CD14-positive monocyte (primary cell): ENCODE data around the gene NEURL4. TPM values are rescaled to one million over a fixed set of nuclear protein-coding genes. Genes with fewer than 3 reads are reported as not detected.

Source experiments
- DNase-seq, 3 donors: peaks; one replicate each; pipeline ENCODE4 v3.0.0-alpha.2; 2011 to 2022
- H2AFZ ChIP-seq: 2 replicates; pipeline ENCODE4 v1.6.0; 2012; ENCODE audit warnings: mild to moderate bottlenecking, low read depth, low read length, inconsistent platforms; ENCODE audit not compliant: insufficient read depth, poor library complexity, severe bottlenecking
- H3K27ac ChIP-seq, 2 donors: 1 replicate in 1 of 2; 2 replicates in 1 of 2; pipeline ENCODE4 v1.5.1; 2012 to 2013; ENCODE audit warnings: low read length in 2 of 2, control low read depth in 1 of 2, inconsistent platforms in 1 of 2, low read depth in 1 of 2, mild to moderate bottlenecking in 1 of 2
- H3K27me3 ChIP-seq, 2 donors: one replicate each; pipeline versions ENCODE4 v1.6.0 to v1.6.1; 2011 to 2013; ENCODE audit warnings: low read length in 2 of 2; ENCODE audit not compliant: control insufficient read depth in 2 of 2, insufficient read depth in 2 of 2
- H3K36me3 ChIP-seq, 2 donors: replicated peaks in 1 of 2; 1 replicate in 1 of 2; 2 replicates in 1 of 2; pipeline versions ENCODE4 v1.5.1 to v1.6.1; 2012 to 2013; ENCODE audit warnings: low read length in 2 of 2, control low read depth in 1 of 2, inconsistent platforms in 1 of 2, mild to moderate bottlenecking in 1 of 2; ENCODE audit not compliant: insufficient read depth in 2 of 2, control insufficient read depth in 1 of 2
- H3K4me1 ChIP-seq, 2 donors: 1 replicate in 1 of 2; 2 replicates in 1 of 2; pipeline versions ENCODE4 v1.5.1 to v1.6.1; 2012 to 2013; ENCODE audit warnings: low read length in 2 of 2, control low read depth in 1 of 2, inconsistent platforms in 1 of 2, mild to moderate bottlenecking in 1 of 2, moderate library complexity in 1 of 2; ENCODE audit not compliant: insufficient read depth in 2 of 2, control insufficient read depth in 1 of 2
- H3K4me2 ChIP-seq: replicated peaks from 2 replicates; pipeline ENCODE3; 2012; ENCODE audit warnings: low read length, moderate library complexity, mild to moderate bottlenecking; ENCODE audit not compliant: poor library complexity, severe bottlenecking; ENCODE audit errors: extremely low read depth
- H3K4me3 ChIP-seq, 3 experiments: fragments of 200-600 bp in 1 of 3; sonication (generic) in 1 of 3; replicated peaks in 1 of 3; 1 replicate in 2 of 3; 2 replicates in 1 of 3; pipeline ENCODE4 v1.5.1; 2011 to 2013; ENCODE audit warnings: low read length in 3 of 3, mild to moderate bottlenecking in 3 of 3, control low read depth in 2 of 3, low read depth in 2 of 3, inconsistent platforms in 1 of 3, moderate library complexity in 1 of 3
- H3K79me2 ChIP-seq: 2 replicates; pipeline ENCODE4 v1.6.0; 2012; ENCODE audit warnings: mild to moderate bottlenecking, control low read depth, inconsistent platforms, low read length, moderate library complexity; ENCODE audit not compliant: insufficient read depth
- H3K9ac ChIP-seq: 2 replicates; pipeline ENCODE4 v1.6.0; 2017; ENCODE audit warnings: low read length, mild to moderate bottlenecking; ENCODE audit not compliant: insufficient read depth, poor library complexity, severe bottlenecking
- H3K9me3 ChIP-seq, 2 donors: replicated peaks in 1 of 2; 1 replicate in 1 of 2; 2 replicates in 1 of 2; pipeline versions ENCODE4 v1.5.1 to v1.6.1; 2012 to 2013; ENCODE audit warnings: low read length in 2 of 2, control low read depth in 1 of 2; ENCODE audit not compliant: control insufficient read depth in 1 of 2, insufficient read depth in 1 of 2
- H4K20me1 ChIP-seq: 2 replicates; pipeline ENCODE4 v1.6.0; 2012; ENCODE audit warnings: mild to moderate bottlenecking, low read length, control low read depth, moderate library complexity; ENCODE audit not compliant: insufficient read depth
- H3K27ac Mint-ChIP-seq, 7 donors: one replicate each; pipeline ENCODE4 v1.8.0; 2020; ENCODE audit warnings: mild to moderate bottlenecking in 7 of 7, mixed read lengths in 7 of 7, moderate library complexity in 6 of 7, inconsistent platforms in 2 of 7
- H3K27me3 Mint-ChIP-seq, 3 donors: one replicate each; pipeline ENCODE4 v1.8.0; 2021 to 2022; ENCODE audit warnings: low read depth in 3 of 3, mild to moderate bottlenecking in 3 of 3, mixed read lengths in 3 of 3, moderate library complexity in 3 of 3, inconsistent platforms in 1 of 3
- H3K36me3 Mint-ChIP-seq, 2 donors: one replicate each; pipeline ENCODE4 v1.8.0; 2020; ENCODE audit warnings: mixed read lengths in 2 of 2, inconsistent platforms in 1 of 2, mild to moderate bottlenecking in 1 of 2
- H3K4me1 Mint-ChIP-seq: one replicate; pipeline ENCODE4 v1.8.0; 2020; ENCODE audit warnings: mild to moderate bottlenecking, mixed read lengths
- H3K4me3 Mint-ChIP-seq, 2 donors: one replicate each; pipeline ENCODE4 v1.8.0; 2020; ENCODE audit warnings: mild to moderate bottlenecking in 2 of 2, mixed read lengths in 2 of 2, moderate library complexity in 1 of 2
- H3K9me3 Mint-ChIP-seq, 7 donors: one replicate each; pipeline ENCODE4 v1.8.0; 2020 to 2022; ENCODE audit warnings: mixed read lengths in 7 of 7, mild to moderate bottlenecking in 6 of 7, moderate library complexity in 6 of 7, inconsistent platforms in 2 of 7
- CTCF ChIP-seq: fragments of 200-600 bp; IDR thresholded peaks from one replicate; pipeline ENCODE4 v1.8.0; 2022; ENCODE audit warnings: antibody characterized with exemption, mild to moderate bottlenecking
- WGBS: methylation state at CpG from one replicate; pipeline ENCODE4 v1.1.5; 2013; ENCODE audit warnings: missing lambda C conversion rate; ENCODE audit not compliant: insufficient coverage; 5-methylcytosine and 5-hydroxymethylcytosine counted together
- intact Hi-C, 2 donors: fragments of 100-400 bp; cut with micrococcal nuclease; formaldehyde crosslinking; loops; one replicate each; pipeline versions ENCODE4 v1.15.0 to v1.15.1; 2023
- polyA plus RNA-seq, 3 donors: library from polyadenylated mRNA; depleted of rRNA in 1 of 3; unstranded in 2 of 3; stranded (reverse) in 1 of 3; fragments of 300-500 nt in 2 of 3; fragments of >200 nt in 1 of 3; fragmentation: Illumina TruSeq in 2 of 3; gene quantifications; 1 replicate in 2 of 3; 2 replicates in 1 of 3; pipeline ENCODE4 v1.2.3, GENCODE V29; 2012 to 2021

Gene NEURL4
- polyA plus RNA-seq, 3 donors, result 0.35 to 42.6 (median 0.44) TPM

- Mint-ChIP-seq H3K4me1 (peaks cover 30% of the 10 kb centered on the region), H3K27ac (peak overlapping the region in 2 of 7 donors; percentile 7 to 35), H3K4me3 (peak overlapping the region in 1 of 2 donors; percentile 82), H3K36me3 (peaks cover 0 to 5% of the 10 kb centered on the region in 2 donors), H3K27me3 (peaks cover 62 to 88% (median 66%) of the 10 kb centered on the region in 3 donors), H3K9me3 (peaks cover 0 to 15% (median 2%) of the 10 kb centered on the region in 7 donors)
- 98% methylated on average over 11 of the region's 18 CpGs for WGBS
- Histone ChIP-seq H3K9me3 (no peaks in the 10 kb centered on the region), H3K36me3 (no peaks in the 10 kb centered on the region), H2AFZ (no peak overlapping the region), H3K4me1 (peaks cover 27 to 28% of the 10 kb centered on the region in 2 donors), H3K27me3 (peaks cover 13 to 60% of the 10 kb centered on the region in 2 donors), H3K9ac (no peak overlapping the region), H3K4me3 (no peak overlapping the region), H3K4me2 (no peak overlapping the region), H4K20me1 (no peaks in the 10 kb centered on the region), H3K79me2 (no peaks in the 10 kb centered on the region), H3K27ac (no peak overlapping the region)
- intact Hi-C loops, result loop anchor here in 1 of 2 donors (5.0 kb wide), 1 partner anchor 59 kb away; no protein-coding TSS in a partner anchor
- TF ChIP-seq CTCF, result no peak
- DNase-seq, result no peak
Observed at GRCh38 chr17:7283471-7284216, 45.5 kb downstream of the NEURL4 start.

- no peak overlapping the region for H2AFZ ChIP-seq
- no peak overlapping the region for H3K27ac ChIP-seq
- peaks cover 53 to 85% (median 58%) of the 10 kb centered on the region in 3 donors for H3K27me3 Mint-ChIP-seq
- peaks cover 0 to 15% (median 2%) of the 10 kb centered on the region in 7 donors for H3K9me3 Mint-ChIP-seq
- H3K36me3 ChIP-seq, result no peaks in the 10 kb centered on the region
- peaks cover 0 to 5% of the 10 kb centered on the region in 2 donors for H3K36me3 Mint-ChIP-seq
- H3K27me3 ChIP-seq, result peaks cover 13 to 54% of the 10 kb centered on the region in 2 donors
- peak overlapping the region in 1 of 2 donors; percentile 82 for H3K4me3 Mint-ChIP-seq
- peaks cover 27 to 28% of the 10 kb centered on the region in 2 donors for H3K4me1 ChIP-seq
- peak overlapping the region in 3 of 7 donors; percentile 8 to 41 (median 35) for H3K27ac Mint-ChIP-seq
- 65% methylated on average over 5 of the region's 6 CpGs for WGBS
- DNase-seq, result peak in 1 of 3 donors; percentile 33
- no peak overlapping the region for H3K9ac ChIP-seq
- H4K20me1 ChIP-seq, result no peaks in the 10 kb centered on the region
- H3K4me1 Mint-ChIP-seq, result peaks cover 30% of the 10 kb centered on the region
- H3K79me2 ChIP-seq, result no peaks in the 10 kb centered on the region
- H3K4me3 ChIP-seq, result no peak overlapping the region
- intact Hi-C loops, result loop anchor here in 1 of 2 donors (5.0 kb wide), 1 partner anchor 59 kb away; no protein-coding TSS in a partner anchor
- no peak overlapping the region for H3K4me2 ChIP-seq
- H3K9me3 ChIP-seq, result no peaks in the 10 kb centered on the region
- TF ChIP-seq CTCF, result no peak
Observed at GRCh38 chr17:7282752-7283321, 46.3 kb downstream of the NEURL4 start.
